NT2/D1 (cell line): ENCODE measurements around the gene SLC23A1.

ENCODE experiments used
- DNase-seq: peaks from one replicate; pipeline ENCODE4 v3.0.0-alpha.2; 2011; ENCODE audit warnings: low read depth, low spot score
- H3K27me3 ChIP-seq: 2 replicates; pipeline ENCODE4 v1.6.0; 2011; ENCODE audit warnings: mild to moderate bottlenecking; ENCODE audit not compliant: insufficient read length, insufficient read depth
- H3K36me3 ChIP-seq: 2 replicates; pipeline ENCODE4 v1.6.1; 2011; ENCODE audit warnings: mild to moderate bottlenecking, low read length, mixed read lengths; ENCODE audit not compliant: insufficient read depth, insufficient read length
- H3K4me1 ChIP-seq: 2 replicates; pipeline ENCODE4 v1.5.1; 2011; ENCODE audit not compliant: insufficient read depth, insufficient read length
- H3K4me3 ChIP-seq: 2 replicates; pipeline ENCODE4 v1.5.1; 2011; ENCODE audit warnings: low read depth; ENCODE audit not compliant: insufficient read length
- H3K9ac ChIP-seq: 2 replicates; pipeline ENCODE4 v1.6.0; 2011; ENCODE audit warnings: low read depth; ENCODE audit not compliant: insufficient read length
- H3K9me3 ChIP-seq: 2 replicates; pipeline ENCODE4 v1.5.1; 2011; ENCODE audit warnings: mild to moderate bottlenecking, low read length; ENCODE audit not compliant: insufficient read depth
- SUZ12 ChIP-seq: IDR thresholded peaks from 2 replicates; pipeline ENCODE4 v1.6.1; 2011; ENCODE audit not compliant: insufficient read length, insufficient read depth; ENCODE audit errors: extremely low read depth
- YY1 ChIP-seq: IDR thresholded peaks from 2 replicates; pipeline ENCODE4 v1.6.1; 2011; ENCODE audit not compliant: insufficient read length, insufficient read depth
- ZNF274 ChIP-seq: IDR thresholded peaks from 2 replicates; pipeline ENCODE4 v1.6.1; 2011; ENCODE audit warnings: mild to moderate bottlenecking, low read depth, low read length

Gene SLC23A1

DNA sequence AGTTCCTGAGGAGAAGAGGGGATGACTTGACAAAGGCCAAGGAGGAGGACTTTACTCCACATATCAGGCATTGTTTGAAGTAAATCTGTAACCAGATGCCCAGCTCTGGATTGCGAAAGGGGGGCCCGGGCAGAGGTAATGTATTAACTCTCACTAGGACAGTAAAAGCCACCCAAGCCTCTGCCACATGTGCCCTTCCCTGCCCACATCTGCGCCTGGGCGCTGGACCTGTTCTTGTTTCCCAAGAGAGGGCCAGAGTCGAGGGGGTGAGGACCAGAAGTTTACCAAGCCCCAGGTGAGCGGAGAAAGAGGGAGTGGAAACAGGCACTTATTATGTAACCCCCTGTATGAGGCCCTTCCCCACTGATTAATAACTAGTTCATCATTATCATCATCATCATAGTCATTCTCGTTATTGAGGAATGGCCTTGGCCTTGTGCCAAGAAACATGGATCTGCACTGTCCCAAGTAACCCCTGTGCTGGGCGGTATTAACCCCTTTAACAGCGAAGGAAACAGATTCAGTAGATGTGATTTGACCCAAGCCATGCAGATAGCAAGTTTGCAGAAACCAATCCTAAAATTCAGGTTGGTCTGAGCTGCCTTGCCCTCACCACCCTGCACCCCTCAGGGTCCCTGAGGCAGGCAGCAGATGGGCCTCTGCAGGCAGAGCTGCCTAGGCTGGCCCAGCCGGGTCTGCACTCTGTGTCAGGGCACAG lies at the start of gene SLC23A1:
TSS of gene SLC23A1 (minus strand) at position 23 of the 718 bp plus-strand sequence. CDS start 44 bp downstream, outside the sequence.
- peaks cover 10% of the 10 kb centered on the region for H3K4me1 ChIP-seq
- DNase-seq: no peak
- no peaks in the 10 kb centered on the region for H3K9me3 ChIP-seq
- no peaks in the 10 kb centered on the region for H3K27me3 ChIP-seq
- no peak for TF ChIP-seq SUZ12
- TF ChIP-seq YY1: no peak
- TF ChIP-seq ZNF274: no peak
- no peak within 1 kb of the TSS for H3K4me3 ChIP-seq
- no peak within 1 kb of the TSS for H3K9ac ChIP-seq
- H3K36me3 ChIP-seq: no peaks in the 10 kb centered on the region

DNA sequence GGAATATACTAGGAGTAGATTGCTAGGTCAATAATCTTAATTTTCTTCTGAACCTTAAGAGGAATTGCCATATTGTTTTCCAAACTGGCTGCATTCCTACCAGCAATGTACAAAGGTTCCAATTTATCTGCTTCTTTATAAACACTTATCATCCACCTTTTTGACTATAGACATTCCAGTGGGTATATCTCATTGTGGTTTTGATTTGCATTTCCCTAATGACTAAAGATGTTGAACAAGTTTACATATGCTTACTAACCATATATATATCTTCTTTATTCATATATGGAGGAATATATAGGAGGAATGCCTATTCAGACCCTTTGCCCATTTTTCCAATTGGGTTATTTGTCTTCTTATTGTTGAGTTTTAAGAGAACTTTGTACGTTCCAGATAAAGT lies 48.6 kb upstream of the SLC23A1 start:
- H3K9me3 ChIP-seq: no peaks in the 10 kb centered on the region
- H3K4me1 ChIP-seq: no peaks in the 10 kb centered on the region
- no peaks in the 10 kb centered on the region for H3K27me3 ChIP-seq
- TF ChIP-seq SUZ12 (no peak), YY1 (no peak)
- no peak for DNase-seq
- no peak overlapping the region for H3K4me3 ChIP-seq
- no peak overlapping the region for H3K9ac ChIP-seq
- H3K36me3 ChIP-seq: peaks cover 15% of the 10 kb centered on the region

DNA sequence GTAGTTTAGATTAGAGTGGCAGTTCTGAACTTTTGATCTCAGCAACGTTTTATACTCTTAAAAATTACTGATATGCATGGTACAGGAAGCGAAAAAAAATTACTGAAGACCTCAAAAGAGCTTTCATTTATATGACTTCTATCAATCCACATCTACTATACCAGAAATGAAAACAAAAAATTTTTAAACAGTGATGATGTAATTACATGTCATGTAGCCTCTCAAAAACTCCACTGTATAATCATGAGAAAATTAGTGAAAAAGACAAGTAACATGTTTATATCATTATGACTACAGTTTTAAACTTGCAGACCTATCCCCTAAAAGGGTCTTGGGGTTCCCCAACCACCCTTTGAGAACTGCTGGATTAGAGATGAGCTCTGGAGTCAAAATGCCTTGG lies 46.9 kb upstream of the SLC23A1 start:
- TF ChIP-seq ZNF274 (no peak), YY1 (no peak), SUZ12 (no peak)
- DNase-seq: no peak
- Histone ChIP-seq H3K9me3 (no peaks in the 10 kb centered on the region), H3K36me3 (peaks cover 24% of the 10 kb centered on the region), H3K9ac (no peak overlapping the region), H3K4me3 (no peak overlapping the region), H3K27me3 (no peaks in the 10 kb centered on the region), H3K4me1 (no peaks in the 10 kb centered on the region)

DNA sequence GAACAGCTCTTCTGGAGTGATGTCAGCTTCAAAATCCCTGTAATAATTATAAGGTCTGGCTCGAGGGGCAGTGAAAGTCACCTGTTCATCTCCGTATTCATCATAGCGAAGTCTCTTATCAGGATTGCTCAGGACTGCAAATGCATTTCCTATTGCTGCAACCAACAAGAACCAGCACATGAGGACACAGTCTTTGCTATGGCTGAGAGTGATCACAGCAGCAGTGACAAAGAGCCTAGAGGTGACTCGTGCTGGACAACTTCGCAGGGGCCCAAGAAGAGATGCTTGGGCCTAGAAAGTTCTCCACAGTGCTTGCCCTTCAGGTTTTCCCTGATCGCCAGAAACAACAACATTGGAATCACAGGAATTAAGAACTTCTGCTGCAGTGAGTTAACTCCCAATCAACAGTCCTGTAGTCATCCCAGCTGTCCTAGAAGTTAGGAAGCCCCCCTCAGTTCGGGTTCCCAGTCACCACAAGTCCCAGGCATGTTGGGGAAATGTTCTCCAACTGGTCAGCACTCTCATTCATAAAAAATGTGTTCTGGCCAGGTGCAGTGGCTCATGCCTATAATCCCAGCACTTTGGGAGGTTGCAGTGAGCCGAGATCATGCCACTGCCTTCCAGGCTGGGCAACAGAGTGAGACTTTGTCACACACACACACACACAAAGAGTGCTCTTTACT lies 43.2 kb upstream of the SLC23A1 start:
- Histone ChIP-seq H3K4me3 (no peak overlapping the region), H3K4me1 (no peaks in the 10 kb centered on the region), H3K27me3 (no peaks in the 10 kb centered on the region), H3K9me3 (no peaks in the 10 kb centered on the region), H3K36me3 (peaks cover 39% of the 10 kb centered on the region), H3K9ac (no peak overlapping the region)
- TF ChIP-seq ZNF274 (no peak), YY1 (no peak), SUZ12 (no peak)
- no peak for DNase-seq

DNA sequence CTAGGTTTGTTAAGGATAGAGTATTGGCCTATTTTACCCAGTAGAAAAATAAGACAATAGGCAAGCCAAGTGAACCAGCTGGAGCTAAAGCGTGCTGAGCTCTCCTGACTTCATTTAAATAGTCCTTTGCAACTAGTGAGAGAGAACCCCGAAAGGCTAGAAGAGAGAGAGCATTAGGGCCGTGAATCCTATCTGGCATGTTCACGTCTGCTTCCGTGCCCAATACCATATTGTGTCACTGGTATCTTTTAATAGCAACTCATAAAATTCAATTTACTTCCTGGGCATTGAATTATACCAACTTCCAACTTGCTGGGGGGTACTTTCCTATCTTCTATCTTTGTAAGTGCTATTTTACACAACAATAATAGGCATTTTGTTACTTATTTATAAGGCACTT lies 42.4 kb upstream of the SLC23A1 start:
- no peak overlapping the region for H3K4me3 ChIP-seq
- no peaks in the 10 kb centered on the region for H3K9me3 ChIP-seq
- peaks cover 42% of the 10 kb centered on the region for H3K36me3 ChIP-seq
- no peaks in the 10 kb centered on the region for H3K27me3 ChIP-seq
- TF ChIP-seq SUZ12 (no peak), YY1 (no peak), ZNF274 (no peak)
- H3K4me1 ChIP-seq: no peaks in the 10 kb centered on the region
- no peak for DNase-seq
- no peak overlapping the region for H3K9ac ChIP-seq

DNA sequence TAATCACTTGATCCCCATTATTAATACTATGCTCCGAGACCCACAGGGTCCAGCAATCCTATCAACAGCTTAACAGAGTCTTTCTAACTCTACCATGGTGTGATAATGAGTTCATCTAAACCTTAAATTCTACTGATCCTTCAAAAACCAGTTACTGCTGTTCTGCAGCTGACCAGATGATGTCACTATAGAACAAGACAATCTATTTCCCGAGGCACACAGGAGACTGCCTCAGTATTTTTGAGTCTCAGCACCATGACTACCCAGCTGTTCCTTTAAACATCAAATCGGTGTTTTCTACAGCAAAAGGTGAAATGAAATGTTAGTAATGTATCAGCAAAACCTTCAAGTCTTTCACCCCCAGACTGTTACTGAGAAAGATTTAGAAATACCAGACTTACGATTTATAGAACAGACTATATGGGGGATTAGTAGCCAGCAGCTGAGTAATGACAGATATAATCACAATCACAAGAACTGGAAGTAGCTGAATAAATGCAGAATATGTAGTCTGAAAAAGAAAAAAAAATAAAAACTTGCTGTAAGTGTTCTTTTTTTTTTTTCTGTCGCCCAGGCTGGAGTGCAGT lies 39.3 kb upstream of the SLC23A1 start:
- H3K4me3 ChIP-seq: no peak overlapping the region
- no peaks in the 10 kb centered on the region for H3K9me3 ChIP-seq
- H3K4me1 ChIP-seq: no peaks in the 10 kb centered on the region
- no peak overlapping the region for H3K9ac ChIP-seq
- no peaks in the 10 kb centered on the region for H3K27me3 ChIP-seq
- TF ChIP-seq SUZ12 (no peak), ZNF274 (no peak), YY1 (no peak)
- peaks cover 47% of the 10 kb centered on the region for H3K36me3 ChIP-seq
- peak; percentile 40 for DNase-seq
